GM19043 (cell line): ENCODE data around the gene LOXHD1.

Experiments
- ATAC-seq: cut with Tn5 transposase; IDR thresholded peaks from one replicate; pipeline ENCODE4 v1.9.1; 2021; ENCODE audit warnings: low read depth; ENCODE audit not compliant: unreplicated experiment

Gene LOXHD1, protein sequence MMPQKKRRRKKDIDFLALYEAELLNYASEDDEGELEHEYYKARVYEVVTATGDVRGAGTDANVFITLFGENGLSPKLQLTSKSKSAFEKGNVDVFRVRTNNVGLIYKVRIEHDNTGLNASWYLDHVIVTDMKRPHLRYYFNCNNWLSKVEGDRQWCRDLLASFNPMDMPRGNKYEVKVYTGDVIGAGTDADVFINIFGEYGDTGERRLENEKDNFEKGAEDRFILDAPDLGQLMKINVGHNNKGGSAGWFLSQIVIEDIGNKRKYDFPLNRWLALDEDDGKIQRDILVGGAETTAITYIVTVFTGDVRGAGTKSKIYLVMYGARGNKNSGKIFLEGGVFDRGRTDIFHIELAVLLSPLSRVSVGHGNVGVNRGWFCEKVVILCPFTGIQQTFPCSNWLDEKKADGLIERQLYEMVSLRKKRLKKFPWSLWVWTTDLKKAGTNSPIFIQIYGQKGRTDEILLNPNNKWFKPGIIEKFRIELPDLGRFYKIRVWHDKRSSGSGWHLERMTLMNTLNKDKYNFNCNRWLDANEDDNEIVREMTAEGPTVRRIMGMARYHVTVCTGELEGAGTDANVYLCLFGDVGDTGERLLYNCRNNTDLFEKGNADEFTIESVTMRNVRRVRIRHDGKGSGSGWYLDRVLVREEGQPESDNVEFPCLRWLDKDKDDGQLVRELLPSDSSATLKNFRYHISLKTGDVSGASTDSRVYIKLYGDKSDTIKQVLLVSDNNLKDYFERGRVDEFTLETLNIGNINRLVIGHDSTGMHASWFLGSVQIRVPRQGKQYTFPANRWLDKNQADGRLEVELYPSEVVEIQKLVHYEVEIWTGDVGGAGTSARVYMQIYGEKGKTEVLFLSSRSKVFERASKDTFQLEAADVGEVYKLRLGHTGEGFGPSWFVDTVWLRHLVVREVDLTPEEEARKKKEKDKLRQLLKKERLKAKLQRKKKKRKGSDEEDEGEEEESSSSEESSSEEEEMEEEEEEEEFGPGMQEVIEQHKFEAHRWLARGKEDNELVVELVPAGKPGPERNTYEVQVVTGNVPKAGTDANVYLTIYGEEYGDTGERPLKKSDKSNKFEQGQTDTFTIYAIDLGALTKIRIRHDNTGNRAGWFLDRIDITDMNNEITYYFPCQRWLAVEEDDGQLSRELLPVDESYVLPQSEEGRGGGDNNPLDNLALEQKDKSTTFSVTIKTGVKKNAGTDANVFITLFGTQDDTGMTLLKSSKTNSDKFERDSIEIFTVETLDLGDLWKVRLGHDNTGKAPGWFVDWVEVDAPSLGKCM (N-terminal part only)

DNA sequence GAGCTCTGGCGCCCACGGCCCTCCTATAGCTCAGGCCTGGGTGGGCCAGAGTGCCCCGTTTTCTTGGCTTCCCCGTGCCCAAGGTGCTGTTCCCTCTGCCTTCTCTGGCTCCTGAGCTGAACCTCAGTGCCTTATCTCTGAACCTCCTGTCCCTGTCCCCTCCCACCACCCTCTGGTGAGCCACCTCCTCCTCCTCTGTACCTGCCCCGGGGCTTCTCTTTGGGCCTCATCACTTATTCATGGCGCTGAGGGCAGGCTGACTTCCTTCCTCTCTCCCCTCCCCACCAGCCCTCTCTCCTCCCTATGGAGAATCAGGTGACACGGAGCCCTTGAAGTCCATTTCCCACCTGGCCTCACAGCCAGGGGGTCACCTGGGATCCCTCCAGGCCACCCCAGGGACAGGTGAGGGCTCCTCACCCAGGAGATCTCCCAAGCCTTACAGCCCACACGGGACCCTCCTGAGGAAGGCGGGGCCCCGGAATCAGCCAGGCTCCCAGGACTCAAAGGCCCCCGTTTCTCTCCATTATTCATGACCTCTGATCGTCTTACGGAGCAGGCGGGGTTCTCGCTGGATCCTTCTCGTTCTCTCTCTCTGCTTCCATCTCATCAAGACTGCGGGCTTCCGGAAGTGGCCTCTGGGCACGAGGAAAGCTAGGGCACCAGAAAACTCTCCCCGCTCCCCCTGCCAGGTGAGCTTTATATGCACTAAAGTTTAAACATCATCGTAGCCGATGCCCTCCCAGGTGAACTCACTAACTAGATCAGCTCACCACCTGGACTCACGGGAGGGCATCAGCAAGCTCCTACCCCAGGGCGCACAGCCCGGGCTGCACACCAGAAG, at the start of gene LOXHD1:
Gene LOXHD1, minus strand, starts transcription at position 106 of the 841 bp plus-strand sequence. CDS start 187 bp downstream, outside the sequence.
- ATAC-seq = no peak

- no peak for ATAC-seq
Measured at GRCh38 chr18:46705521-46705920, 48.5 kb upstream of the LOXHD1 start.

DNA sequence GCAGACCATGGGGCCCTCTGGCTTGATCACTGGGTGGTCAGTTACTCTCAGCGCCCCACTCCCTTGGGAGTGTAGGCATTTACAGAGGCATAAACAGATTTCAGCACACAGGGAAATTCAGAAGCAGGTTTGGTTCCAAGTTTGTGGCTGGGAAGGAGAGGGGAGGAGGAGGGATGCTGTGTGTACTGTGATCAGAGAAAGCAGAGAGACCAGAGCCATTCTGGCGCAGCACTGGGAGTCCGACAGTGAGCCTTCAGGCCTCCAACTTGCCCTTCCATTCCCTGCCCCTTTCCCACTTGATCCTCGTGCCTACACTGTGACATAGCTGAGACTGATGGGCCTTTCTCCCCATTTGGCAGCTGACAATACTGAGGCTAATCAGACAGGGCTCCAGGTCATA, 47.8 kb upstream of the LOXHD1 start:
- no peak for ATAC-seq

- ATAC-seq = no peak
Measured at GRCh38 chr18:46704189-46704588, 47.2 kb upstream of the LOXHD1 start.

DNA sequence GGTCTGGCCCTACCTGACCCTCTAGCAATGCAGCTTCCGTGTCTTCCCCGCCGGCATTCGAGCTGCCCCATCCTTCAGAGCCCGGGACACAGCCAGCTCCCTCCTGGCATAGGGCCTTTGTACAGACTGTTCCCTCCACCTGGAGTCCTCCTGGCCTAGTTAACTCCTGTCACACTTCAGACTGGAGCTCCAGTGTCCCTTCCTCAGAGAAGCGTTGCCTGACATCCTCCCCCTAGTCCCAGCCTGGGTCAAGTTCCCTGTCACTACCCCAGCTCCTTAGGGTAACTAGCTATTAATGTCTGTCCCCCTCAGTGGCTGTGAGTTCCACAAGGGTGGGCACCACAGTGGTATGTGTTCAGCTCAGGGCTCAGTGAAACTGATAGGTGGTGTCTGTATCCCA, 45.5 kb upstream of the LOXHD1 start:
- ATAC-seq = no peak

- no peak for ATAC-seq
Measured at GRCh38 chr18:46700066-46700824, 43.2 kb upstream of the LOXHD1 start.

DNA sequence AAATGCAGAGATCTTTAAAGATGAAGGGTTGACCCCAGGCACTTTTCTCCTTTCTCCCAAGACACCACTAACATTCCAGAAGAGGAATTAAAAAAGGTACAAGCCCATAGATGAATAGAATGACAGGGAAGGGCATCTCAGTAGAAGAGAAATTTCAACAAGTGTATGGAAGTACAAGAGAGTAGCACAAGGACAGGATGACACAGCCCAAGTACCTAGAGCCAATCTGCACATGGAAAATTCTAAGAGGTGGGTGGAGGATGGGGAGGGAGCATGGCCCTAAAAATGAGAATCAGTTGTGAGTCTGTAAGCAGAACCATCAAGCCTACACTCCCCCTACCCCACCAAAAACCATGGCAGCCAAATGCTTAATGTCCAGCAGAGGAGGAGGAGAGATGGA, 39.7 kb upstream of the LOXHD1 start:
- ATAC-seq = no peak

DNA sequence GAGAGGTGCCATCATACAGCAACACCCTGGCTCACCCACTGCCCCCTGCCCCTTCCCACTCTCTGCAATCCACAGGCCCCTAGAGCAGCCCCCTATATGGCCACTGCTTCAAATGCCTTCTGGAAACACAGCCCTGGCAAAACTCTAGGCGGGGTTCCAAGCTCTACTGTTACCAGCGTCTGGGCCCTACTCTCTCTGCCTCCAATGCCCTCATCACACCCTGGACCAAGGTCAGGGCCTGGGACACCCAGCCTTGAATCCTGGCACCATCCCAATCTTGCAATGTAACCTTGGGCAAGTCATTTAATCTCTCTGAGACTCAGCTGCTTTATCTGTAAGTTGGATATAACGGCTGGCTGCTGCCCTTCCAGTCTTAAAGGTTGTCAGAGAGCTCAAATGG, 39.2 kb upstream of the LOXHD1 start:
- ATAC-seq = no peak

DNA sequence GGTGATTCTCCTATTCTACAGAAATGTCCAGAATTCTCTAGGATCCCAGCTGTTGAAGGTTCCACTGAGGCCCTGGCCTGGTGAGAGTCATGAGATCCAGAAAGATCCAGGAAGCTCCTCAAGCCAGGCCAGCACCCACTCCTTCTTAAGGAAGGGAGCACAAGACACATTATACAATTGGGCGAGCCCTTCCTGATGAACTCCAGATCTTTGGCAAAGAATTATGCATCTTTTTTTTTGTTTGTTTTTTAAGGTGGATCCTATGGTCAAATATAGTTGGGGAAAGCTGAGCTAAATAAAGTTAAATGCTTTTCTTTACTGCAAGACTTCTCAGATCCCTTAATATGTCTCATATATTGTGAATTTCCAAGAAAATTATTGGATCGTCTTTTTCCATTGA, 37.0 kb upstream of the LOXHD1 start:
- no peak for ATAC-seq

DNA sequence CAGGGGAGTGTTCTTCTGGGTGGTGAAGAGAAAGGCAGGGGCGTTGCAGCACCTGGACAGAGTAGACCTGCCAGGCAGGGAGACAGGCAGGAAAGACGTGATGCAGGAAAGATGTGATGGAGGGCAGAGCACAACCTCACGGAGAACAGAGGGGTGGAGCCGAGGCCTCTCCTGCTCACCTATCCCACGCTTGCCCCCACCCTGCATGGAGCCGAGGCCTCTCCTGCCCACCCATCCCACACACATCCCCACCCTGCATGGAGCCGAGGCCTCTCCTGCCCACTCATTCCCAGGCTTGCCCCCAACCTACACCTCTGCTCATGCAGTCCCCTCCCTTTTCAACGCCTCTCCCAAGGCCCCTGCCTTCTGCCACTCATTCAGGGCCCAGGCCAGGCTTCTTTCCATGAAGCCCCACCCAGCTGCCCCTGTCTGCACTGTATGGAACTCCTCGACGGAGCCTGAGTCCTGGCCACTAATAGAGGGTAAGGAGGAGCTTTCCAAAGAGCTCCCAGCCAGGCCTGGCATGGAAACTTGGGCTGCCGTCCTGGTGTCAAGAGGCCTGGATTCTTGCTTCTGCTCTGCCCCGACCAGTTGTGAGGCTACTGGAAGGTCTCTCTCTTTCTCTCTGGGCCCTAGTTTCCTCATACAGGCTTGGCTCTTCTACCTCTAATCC, 32.0 kb upstream of the LOXHD1 start:
- ATAC-seq = no peak

DNA sequence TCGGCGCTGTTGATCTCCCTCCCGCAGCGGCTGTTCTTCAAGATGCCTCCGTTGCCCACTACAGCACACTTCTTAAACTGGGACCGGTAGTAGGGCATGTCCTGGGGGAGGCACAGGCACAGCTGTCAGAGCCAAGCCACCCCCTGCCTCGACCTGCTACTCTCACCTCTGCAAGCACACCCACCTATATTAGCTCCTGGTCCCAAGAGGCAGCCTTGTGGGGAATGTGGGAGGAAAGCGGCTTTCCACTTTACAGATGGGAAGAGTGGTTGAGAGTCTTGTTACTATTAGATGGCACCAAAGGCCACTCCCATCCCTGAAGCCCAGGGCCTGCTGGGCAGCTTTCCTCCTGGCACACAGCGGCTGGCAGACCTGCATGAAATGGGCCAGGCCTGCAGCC, 29.2 kb upstream of the LOXHD1 start:
- ATAC-seq = no peak

GRCh38 chr18:46683252-46683651, 26.2 kb upstream of the LOXHD1 start:
- ATAC-seq = no peak

GRCh38 chr18:46680784-46681695, 24.0 kb upstream of the LOXHD1 start:
- no peak for ATAC-seq

DNA sequence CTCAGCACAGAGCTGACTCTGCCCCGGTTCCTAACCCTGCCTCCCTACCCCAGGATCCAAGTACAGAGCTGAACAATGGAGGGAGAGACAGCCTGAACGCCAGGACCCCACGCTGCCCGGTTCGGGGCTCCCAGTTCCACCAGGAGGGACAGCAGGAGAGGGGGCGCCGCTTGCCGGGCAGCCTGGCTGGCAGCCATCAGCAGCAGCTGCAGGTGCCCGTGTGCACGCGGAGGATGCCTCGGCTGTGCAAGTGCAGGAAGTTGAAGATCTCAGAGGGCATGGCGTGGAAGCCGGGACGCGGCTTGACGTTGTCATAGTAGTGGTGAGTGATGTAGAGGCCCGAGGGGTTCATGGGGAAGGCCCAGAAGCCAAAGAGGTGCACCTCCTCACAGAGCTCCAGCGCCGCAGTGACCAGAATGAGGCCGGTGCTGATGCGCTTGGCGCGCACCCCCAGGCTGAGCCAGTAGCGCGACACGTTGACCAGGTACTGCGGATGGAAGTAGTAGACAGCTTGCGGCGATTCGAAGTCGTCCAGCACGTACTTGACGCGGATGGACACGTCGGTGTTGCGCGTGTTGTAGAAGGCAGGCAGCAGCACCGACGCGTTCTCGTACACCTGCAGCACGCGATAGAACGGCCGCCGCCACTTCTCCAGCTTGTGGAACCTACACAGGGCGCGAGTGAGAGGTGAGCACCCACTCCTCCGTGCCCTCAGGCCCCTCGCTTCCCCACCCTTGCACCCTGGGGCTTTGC, 23.0 kb upstream of the LOXHD1 start:
- no peak for ATAC-seq

GRCh38 chr18:46678785-46679399, 21.9 kb upstream of the LOXHD1 start:
- ATAC-seq = no peak

DNA sequence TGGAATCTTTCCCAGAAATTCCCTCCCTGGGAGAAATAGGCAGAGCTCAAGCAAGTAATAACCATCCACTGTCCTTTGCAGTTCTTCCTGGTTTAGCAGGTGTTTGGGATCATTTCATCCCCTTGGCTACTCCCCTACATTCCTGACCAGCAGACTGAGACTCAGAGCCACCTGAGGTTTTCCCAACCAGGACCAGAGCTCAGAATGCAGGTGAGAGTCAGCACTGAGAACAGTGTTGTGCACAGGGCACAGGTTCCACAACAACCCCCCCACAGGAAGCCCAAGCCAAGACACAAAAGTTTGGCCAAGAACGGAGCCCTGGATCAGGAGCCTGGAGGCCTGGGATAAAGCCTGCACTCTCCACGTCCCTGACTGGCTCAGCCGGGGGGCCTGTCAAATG, 21.0 kb upstream of the LOXHD1 start:
- no peak for ATAC-seq

- no peak for ATAC-seq
Measured at GRCh38 chr18:46677611-46678010, 20.6 kb upstream of the LOXHD1 start.
